Activated naive CD8-positive, alpha-beta T cell treated with anti-CD3 and anti-CD28 coated beads, Interleukin-2, amount 50 U/mL, for 16 hours (primary cell): Measurements from ENCODE around the gene GABBR1.

Experiments used
- DNase-seq: peaks from one replicate; pipeline ENCODE4 v3.0.0-alpha.2; 2020; ENCODE audit warnings: low read depth, low spot score

The GABBR1 gene

GRCh38 chr6:29567541-29567940 is 65.4 kb downstream of the GABBR1 start:
- no peak for DNase-seq

GRCh38 chr6:29566856-29567255 is 66.1 kb downstream of the GABBR1 start:
- DNase-seq: no peak

GRCh38 chr6:29564875-29565274 is 68.1 kb downstream of the GABBR1 start:
- DNase-seq: no peak

- DNase-seq: no peak
Measured at GRCh38 chr6:29563435-29563965, 69.5 kb downstream of the GABBR1 start.

GRCh38 chr6:29561606-29562181 is 71.3 kb downstream of the GABBR1 start:
- no peak for DNase-seq

- DNase-seq: no peak
Measured at GRCh38 chr6:29561091-29561490, 71.9 kb downstream of the GABBR1 start.

GRCh38 chr6:29559524-29560287 is 73.3 kb downstream of the GABBR1 start, which contains the start of gene UBD:
Gene UBD, minus strand, starts transcription at chr6:29559732. Its CDS starts 31 bp downstream, at chr6:29559701.
- no peak for DNase-seq

GRCh38 chr6:29558439-29559079 is 74.4 kb downstream of the GABBR1 start:
- no peak for DNase-seq

- no peak for DNase-seq
Measured at GRCh38 chr6:29557320-29557719, 75.7 kb downstream of the GABBR1 start.

GRCh38 chr6:29554764-29555163 is 78.2 kb downstream of the GABBR1 start:
- DNase-seq: no peak

- no peak for DNase-seq
Measured at GRCh38 chr6:29553268-29554057, 79.5 kb downstream of the GABBR1 start.

GRCh38 chr6:29552512-29553051 is 80.4 kb downstream of the GABBR1 start:
- no peak for DNase-seq

GRCh38 chr6:29547573-29547972 is 85.4 kb downstream of the GABBR1 start:
- DNase-seq: no peak

GRCh38 chr6:29537714-29538403 is 95.1 kb downstream of the GABBR1 start:
- DNase-seq: no peak

- DNase-seq: no peak
Measured at GRCh38 chr6:29532320-29532951, 100.5 kb downstream of the GABBR1 start.

GRCh38 chr6:29531668-29532067 is 101.3 kb downstream of the GABBR1 start:
- DNase-seq: no peak

GRCh38 chr6:29530671-29531310 is 102.2 kb downstream of the GABBR1 start:
- DNase-seq: no peak

- no peak for DNase-seq
Measured at GRCh38 chr6:29529956-29530355, 103.0 kb downstream of the GABBR1 start.

GRCh38 chr6:29528988-29529560 is 103.9 kb downstream of the GABBR1 start:
- DNase-seq: no peak
